Endodermal cell (in vitro differentiated cells): ENCODE data around the gene ASIC5. TPM values are rescaled to one million over a fixed set of nuclear protein-coding genes. Genes with fewer than 3 reads are reported as not detected.

Experiments
- DNase-seq: peaks from one replicate; pipeline ENCODE4 v3.0.0-alpha.2; 2017
- H3K27ac ChIP-seq: 2 replicates; pipeline ENCODE4 v1.5.1; 2013; ENCODE audit warnings: mild to moderate bottlenecking, low read depth, low read length, moderate library complexity
- H3K27me3 ChIP-seq: 2 replicates; pipeline ENCODE4 v1.6.1; 2013; ENCODE audit warnings: mild to moderate bottlenecking, low read length, moderate library complexity; ENCODE audit not compliant: insufficient read depth, control insufficient read depth, poor library complexity, severe bottlenecking
- H3K36me3 ChIP-seq: 2 replicates; pipeline ENCODE4 v1.7.0; 2013; ENCODE audit warnings: mild to moderate bottlenecking, low read length, moderate library complexity; ENCODE audit not compliant: control insufficient read depth, insufficient read depth
- H3K4me1 ChIP-seq: one replicate; pipeline ENCODE4 v1.7.0; 2013; ENCODE audit warnings: low read length; ENCODE audit not compliant: control insufficient read depth, insufficient read depth
- H3K4me3 ChIP-seq: 2 replicates; pipeline ENCODE4 v1.5.1; 2013; ENCODE audit warnings: mild to moderate bottlenecking, low read length, moderate library complexity
- H3K9ac ChIP-seq: 2 replicates; pipeline ENCODE4 v1.6.1; 2013; ENCODE audit warnings: mild to moderate bottlenecking, low read length, moderate library complexity; ENCODE audit not compliant: poor library complexity, severe bottlenecking; ENCODE audit errors: extremely low read depth
- H3K9me3 ChIP-seq: 2 replicates; pipeline ENCODE4 v1.6.1; 2013; ENCODE audit warnings: mild to moderate bottlenecking, low read length, moderate library complexity; ENCODE audit not compliant: control insufficient read depth
- H3K27ac Mint-ChIP-seq: 2 replicates; pipeline ENCODE4 v1.8.0; 2020; ENCODE audit warnings: mixed read lengths
- H3K27me3 Mint-ChIP-seq: 2 replicates; pipeline ENCODE4 v1.8.0; 2021; ENCODE audit warnings: mild to moderate bottlenecking, mixed read lengths; ENCODE audit not compliant: insufficient read depth
- H3K36me3 Mint-ChIP-seq: 2 replicates; pipeline ENCODE4 v1.8.0; 2020; ENCODE audit warnings: low read depth, mixed read lengths
- H3K4me1 Mint-ChIP-seq: 2 replicates; pipeline ENCODE4 v1.8.0; 2020; ENCODE audit warnings: mixed read lengths
- H3K4me3 Mint-ChIP-seq: 2 replicates; pipeline ENCODE4 v1.8.0; 2020; ENCODE audit warnings: mild to moderate bottlenecking, moderate library complexity, mixed read lengths
- H3K9me3 Mint-ChIP-seq: 2 replicates; pipeline ENCODE4 v1.8.0; 2020; ENCODE audit warnings: mild to moderate bottlenecking, mixed read lengths
- WGBS, 2 experiments: methylation state at CpG; one replicate each; pipeline versions ENCODE4 v1.1.5 to v1.1.7; 2013; ENCODE audit warnings: missing lambda C conversion rate in 2 of 2, mixed read lengths in 1 of 2; ENCODE audit not compliant: insufficient coverage in 1 of 2, insufficient read length in 1 of 2; 5-methylcytosine and 5-hydroxymethylcytosine counted together
- total RNA-seq, 2 donors: library from RNA; stranded (reverse); fragmentation: NEBNext Ultra II Directional in 1 of 2; extraction: Animal tissue kit (Norgen Biotek cat#: 25700) in 1 of 2; gene quantifications; 2 replicates in 1 of 2; 3 replicates in 1 of 2; pipeline ENCODE4 v1.2.1, GENCODE V29; 2021
- TF ChIP-seq, protein P1 (sequence below): fragments of 200-600 bp; sonication (generic); conservative IDR thresholded peaks from 2 replicates; pipeline ENCODE4 v1.5.0; 2021; ENCODE audit warnings: antibody characterized with exemption, mild to moderate bottlenecking

ASIC5 gene
- total RNA-seq, 2 donors from 2014 or later, result not detected

DNA sequence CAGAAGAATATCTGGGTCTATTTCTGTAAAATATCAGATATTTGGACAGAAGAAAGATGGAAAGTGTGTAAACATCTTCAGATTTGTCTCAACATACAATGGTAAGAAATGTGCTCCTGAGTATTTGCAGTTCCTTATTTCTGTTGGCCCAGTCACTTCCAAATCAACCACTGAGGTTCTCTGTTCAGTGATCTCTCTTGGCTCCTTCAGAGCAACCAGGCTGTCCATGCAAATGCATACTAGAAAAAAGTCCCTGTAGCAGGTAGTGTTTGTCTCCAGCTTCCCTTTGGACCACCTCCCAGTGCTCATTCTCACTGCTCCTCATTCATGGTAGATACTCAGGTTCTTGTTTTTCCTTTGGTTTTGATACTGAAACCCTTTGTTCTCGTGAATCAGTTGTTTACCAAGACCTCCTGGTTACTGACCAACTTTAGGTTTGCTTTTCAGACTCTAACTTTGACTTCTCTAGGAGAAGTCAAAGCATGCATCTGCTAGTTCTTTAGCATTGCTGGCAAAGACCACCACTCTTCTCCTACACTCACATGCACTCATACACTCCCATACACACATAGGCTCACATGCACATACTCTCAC lies 28.8 kb downstream of the ASIC5 start:
- 45 to 60% methylated on average over 1 of the region's 1 CpG for WGBS, 2 experiments
- no peaks in the 10 kb centered on the region for H3K27me3 Mint-ChIP-seq
- Histone ChIP-seq H3K9me3 (no peaks in the 10 kb centered on the region), H3K9ac (no peak overlapping the region), H3K36me3 (no peaks in the 10 kb centered on the region), H3K27ac (no peak overlapping the region), H3K4me1 (no peaks in the 10 kb centered on the region), H3K4me3 (no peak overlapping the region), H3K27me3 (no peaks in the 10 kb centered on the region)
- H3K27ac Mint-ChIP-seq, result no peak overlapping the region
- no peak overlapping the region for H3K4me3 Mint-ChIP-seq
- H3K4me1 Mint-ChIP-seq, result no peaks in the 10 kb centered on the region
- TF ChIP-seq, protein P1, sequence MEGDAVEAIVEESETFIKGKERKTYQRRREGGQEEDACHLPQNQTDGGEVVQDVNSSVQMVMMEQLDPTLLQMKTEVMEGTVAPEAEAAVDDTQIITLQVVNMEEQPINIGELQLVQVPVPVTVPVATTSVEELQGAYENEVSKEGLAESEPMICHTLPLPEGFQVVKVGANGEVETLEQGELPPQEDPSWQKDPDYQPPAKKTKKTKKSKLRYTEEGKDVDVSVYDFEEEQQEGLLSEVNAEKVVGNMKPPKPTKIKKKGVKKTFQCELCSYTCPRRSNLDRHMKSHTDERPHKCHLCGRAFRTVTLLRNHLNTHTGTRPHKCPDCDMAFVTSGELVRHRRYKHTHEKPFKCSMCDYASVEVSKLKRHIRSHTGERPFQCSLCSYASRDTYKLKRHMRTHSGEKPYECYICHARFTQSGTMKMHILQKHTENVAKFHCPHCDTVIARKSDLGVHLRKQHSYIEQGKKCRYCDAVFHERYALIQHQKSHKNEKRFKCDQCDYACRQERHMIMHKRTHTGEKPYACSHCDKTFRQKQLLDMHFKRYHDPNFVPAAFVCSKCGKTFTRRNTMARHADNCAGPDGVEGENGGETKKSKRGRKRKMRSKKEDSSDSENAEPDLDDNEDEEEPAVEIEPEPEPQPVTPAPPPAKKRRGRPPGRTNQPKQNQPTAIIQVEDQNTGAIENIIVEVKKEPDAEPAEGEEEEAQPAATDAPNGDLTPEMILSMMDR, result no peak
- H3K36me3 Mint-ChIP-seq, result no peaks in the 10 kb centered on the region
- no peak for DNase-seq
- H3K9me3 Mint-ChIP-seq, result no peaks in the 10 kb centered on the region

DNA sequence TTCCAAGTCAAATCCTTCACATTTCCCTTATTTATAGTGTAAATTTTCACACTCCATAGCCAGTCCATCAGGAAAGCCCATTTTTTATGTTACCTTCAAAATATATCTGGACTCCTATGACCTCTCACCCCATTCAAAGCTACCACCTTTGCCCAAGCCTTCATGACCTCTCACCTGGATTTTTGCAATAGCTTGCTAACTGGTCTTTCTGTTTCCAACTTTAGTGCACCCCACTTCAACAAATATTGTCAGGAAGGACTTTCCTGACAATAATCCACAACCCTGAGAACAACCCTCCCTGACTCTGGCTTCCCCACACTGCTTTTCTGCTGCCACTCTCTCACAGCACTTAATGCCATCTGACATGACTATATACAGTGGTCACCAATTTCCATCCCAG lies 33.4 kb downstream of the ASIC5 start:
- Mint-ChIP-seq H3K27me3 (no peaks in the 10 kb centered on the region), H3K36me3 (no peaks in the 10 kb centered on the region), H3K4me1 (no peaks in the 10 kb centered on the region), H3K27ac (no peak overlapping the region), H3K9me3 (no peaks in the 10 kb centered on the region), H3K4me3 (no peak overlapping the region)
- Histone ChIP-seq H3K36me3 (no peaks in the 10 kb centered on the region), H3K9me3 (no peaks in the 10 kb centered on the region), H3K27ac (no peak overlapping the region), H3K27me3 (no peaks in the 10 kb centered on the region), H3K4me1 (no peaks in the 10 kb centered on the region), H3K9ac (no peak overlapping the region), H3K4me3 (no peak overlapping the region)
- TF ChIP-seq, protein P1, result no peak
- DNase-seq, result no peak

DNA sequence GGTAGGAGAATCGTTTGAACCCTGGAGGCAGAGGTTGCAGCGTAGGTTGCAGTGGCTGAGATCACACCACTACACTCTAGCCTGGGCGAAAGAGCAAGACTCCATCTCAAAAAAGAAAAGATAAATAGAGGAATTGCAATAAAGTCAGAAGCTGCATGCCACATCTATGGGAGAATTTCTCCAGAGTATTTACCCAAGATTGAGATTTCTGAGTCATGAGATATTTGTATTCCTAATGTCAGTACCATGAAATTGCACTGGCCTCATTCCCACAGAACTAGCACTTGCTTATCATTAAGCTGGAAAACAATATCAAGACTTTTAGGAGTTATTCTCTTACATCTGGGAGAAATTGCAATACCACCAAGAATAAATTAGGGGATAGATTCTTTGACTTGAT lies 37.4 kb downstream of the ASIC5 start:
- no peaks in the 10 kb centered on the region for H3K9me3 Mint-ChIP-seq
- Histone ChIP-seq H3K4me3 (no peak overlapping the region), H3K36me3 (no peaks in the 10 kb centered on the region), H3K27me3 (no peaks in the 10 kb centered on the region), H3K9ac (no peak overlapping the region), H3K27ac (no peak overlapping the region), H3K4me1 (no peaks in the 10 kb centered on the region), H3K9me3 (no peaks in the 10 kb centered on the region)
- TF ChIP-seq, protein P1, result no peak
- WGBS, 2 experiments, result 95 to 97% methylated on average over 2 to 3 of the region's 3 CpGs
- H3K27me3 Mint-ChIP-seq, result no peaks in the 10 kb centered on the region
- H3K36me3 Mint-ChIP-seq, result no peaks in the 10 kb centered on the region
- no peak for DNase-seq
- H3K4me1 Mint-ChIP-seq, result no peaks in the 10 kb centered on the region
- no peak overlapping the region for H3K4me3 Mint-ChIP-seq
- no peak overlapping the region for H3K27ac Mint-ChIP-seq
